Smooth muscle cell of the coronary artery (primary cell): ENCODE measurements around the gene TMEM260. TPM values are rescaled to one million over a fixed set of nuclear protein-coding genes. Genes with fewer than 3 reads are reported as not detected.

Experiments used
- total RNA-seq: library from RNA; depleted of rRNA; stranded (reverse); fragments of >200 nt; gene quantifications from 2 replicates; pipeline ENCODE4 v1.2.3, GENCODE V29; 2014; ENCODE audit warnings: low replicate concordance

Gene TMEM260
- total RNA-seq = 6.1 and 8.8 TPM in 2 replicates

GRCh38 chr14:56579345-56580220 is at the start of gene TMEM260:
Gene TMEM260, plus strand, starts transcription at chr14:56579798. Its CDS starts 117 bp downstream, at chr14:56579915.

Other genes with a start within 250 kb of the TMEM260 start
- gene OTX2, start 230.7 kb downstream of the TMEM260 start, total RNA-seq = not detected in 2 replicates